Neural cell (in vitro differentiated cells): Measurements from ENCODE around the gene SPOCD1. TPM values are rescaled to one million over a fixed set of nuclear protein-coding genes. Genes with fewer than 3 reads are reported as not detected.

Experiments used
- H2AFZ ChIP-seq: fragments of 200-600, 300-800 bp; sonication (generic), shearing (Covaris generic); 2 replicates; pipeline ENCODE4 v1.6.0; 2014; ENCODE audit warnings: low read depth, mild to moderate bottlenecking, antibody characterized with exemption, low read length, moderate library complexity
- H3F3A ChIP-seq: fragments of 200-600 bp; shearing (Covaris generic); 2 replicates; pipeline ENCODE4 v1.6.1; 2016; ENCODE audit warnings: mild to moderate bottlenecking, moderate library complexity, mixed read lengths, antibody characterized with exemption, low read length; ENCODE audit not compliant: insufficient read depth, poor library complexity, severe bottlenecking
- H3K27ac ChIP-seq: fragments of 200-600, 300-800 bp; sonication (generic), shearing (Covaris generic); 2 replicates; pipeline ENCODE4 v1.5.1; 2014; ENCODE audit warnings: mild to moderate bottlenecking, low read length, moderate library complexity
- H3K27me3 ChIP-seq: fragments of 300-800, 200-600 bp; sonication (generic), shearing (Covaris generic); 2 replicates; pipeline ENCODE4 v1.6.0; 2014; ENCODE audit warnings: mild to moderate bottlenecking, low read depth, low read length, moderate library complexity; ENCODE audit not compliant: insufficient read depth
- H3K36me3 ChIP-seq: fragments of 300-800, 200-600 bp; sonication (generic), shearing (Covaris generic); 2 replicates; pipeline ENCODE4 v1.5.1; 2014; ENCODE audit warnings: mild to moderate bottlenecking, antibody characterized with exemption, low read length, moderate library complexity; ENCODE audit not compliant: insufficient read depth
- H3K4me2 ChIP-seq: fragments of 300-800, 200-600 bp; sonication (generic), shearing (Covaris generic); 2 replicates; pipeline ENCODE4 v1.6.0; 2014; ENCODE audit warnings: mild to moderate bottlenecking, low read length
- H3K4me3 ChIP-seq: fragments of 300-800, 200-600 bp; sonication (generic), shearing (Covaris generic); 2 replicates; pipeline ENCODE4 v1.5.1; 2014; ENCODE audit warnings: mild to moderate bottlenecking, low read length, moderate library complexity
- H3K79me2 ChIP-seq: fragments of 200-600 bp; shearing (Covaris generic); replicated peaks from 2 replicates; pipeline ENCODE4 v1.6.0; 2014; ENCODE audit warnings: mild to moderate bottlenecking, low read length, moderate library complexity; ENCODE audit not compliant: insufficient read depth
- H3K9ac ChIP-seq: fragments of 300-800, 200-600 bp; sonication (generic), shearing (Covaris generic); 2 replicates; pipeline ENCODE4 v1.6.1; 2016; ENCODE audit warnings: mild to moderate bottlenecking, low read length, mixed read lengths
- H3K9me2 ChIP-seq: fragments of 200-600 bp; shearing (Covaris generic); 2 replicates; pipeline ENCODE4 v1.6.1; 2016; ENCODE audit warnings: mild to moderate bottlenecking, low read length, mixed read lengths; ENCODE audit not compliant: insufficient read depth
- H3K9me3 ChIP-seq: fragments of 200-600, 300-800 bp; sonication (generic), shearing (Covaris generic); 2 replicates; pipeline ENCODE4 v1.6.1; 2016; ENCODE audit warnings: mild to moderate bottlenecking, mixed run types, low read length, moderate library complexity, mixed read lengths
- H4K20me1 ChIP-seq: fragments of 200-600 bp; shearing (Covaris generic); 2 replicates; pipeline ENCODE4 v1.6.1; 2016; ENCODE audit warnings: mild to moderate bottlenecking, mixed run types; ENCODE audit not compliant: insufficient read depth
- CTCF ChIP-seq: fragments of 450-650 bp; IDR thresholded peaks from 2 replicates; pipeline ENCODE4 v1.5.1; 2014; ENCODE audit warnings: antibody characterized with exemption, mild to moderate bottlenecking, moderate library complexity; ENCODE audit not compliant: poor library complexity, severe bottlenecking
- EP300 ChIP-seq: fragments of 450-650 bp; conservative IDR thresholded peaks from 2 replicates; pipeline ENCODE4 v1.6.1; 2014; ENCODE audit warnings: antibody characterized with exemption, mild to moderate bottlenecking, moderate library complexity; ENCODE audit not compliant: poor library complexity, severe bottlenecking
- EZH2 ChIP-seq: fragments of 200-600, 300-800 bp; shearing (Covaris generic), sonication (generic); IDR thresholded peaks from 2 replicates; pipeline ENCODE4 v1.6.1; 2014; ENCODE audit warnings: antibody characterized with exemption, low read length, borderline replicate concordance, mild to moderate bottlenecking; ENCODE audit not compliant: insufficient read depth, poor library complexity, severe bottlenecking
- MXI1 ChIP-seq: fragments of 450-650 bp; conservative IDR thresholded peaks from 2 replicates; pipeline ENCODE4 v1.6.1; 2014; ENCODE audit warnings: antibody characterized with exemption, mild to moderate bottlenecking; ENCODE audit not compliant: poor library complexity, severe bottlenecking
- POLR2AphosphoS5 ChIP-seq: IDR thresholded peaks from 2 replicates; pipeline ENCODE4 v1.6.1; 2012
- SMC3 ChIP-seq: fragments of 450-650 bp; conservative IDR thresholded peaks from 2 replicates; pipeline ENCODE4 v1.6.1; 2014; ENCODE audit warnings: antibody characterized with exemption, mild to moderate bottlenecking, moderate library complexity; ENCODE audit not compliant: poor library complexity
- TAF1 ChIP-seq: IDR thresholded peaks from 2 replicates; pipeline ENCODE4 v1.6.1; 2012; ENCODE audit warnings: low read depth
- polyA plus RNA-seq: library from polyadenylated mRNA; depleted of rRNA; stranded (reverse); fragments of >200 nt; gene quantifications from 2 replicates; pipeline ENCODE4 v1.2.3, GENCODE V29; 2014
- TF ChIP-seq, protein P1 (sequence below): IDR thresholded peaks from 2 replicates; pipeline ENCODE4 v1.6.1; 2012; ENCODE audit warnings: borderline replicate concordance

The SPOCD1 gene
- polyA plus RNA-seq, 1 donor from 2014 or later = not detected

- H2AFZ ChIP-seq = no peak overlapping the region
- no peak overlapping the region for H3K4me3 ChIP-seq
- H3K9ac ChIP-seq = no peak overlapping the region
- no peaks in the 10 kb centered on the region for H3K27me3 ChIP-seq
- H3K9me3 ChIP-seq = no peaks in the 10 kb centered on the region
- H3F3A ChIP-seq = no peaks in the 10 kb centered on the region
- H4K20me1 ChIP-seq = no peaks in the 10 kb centered on the region
- no peaks in the 10 kb centered on the region for H3K36me3 ChIP-seq
- H3K79me2 ChIP-seq = no peaks in the 10 kb centered on the region
- H3K27ac ChIP-seq = no peak overlapping the region
- H3K4me2 ChIP-seq = no peak overlapping the region
- TF ChIP-seq EZH2 = no peak
- no peaks in the 10 kb centered on the region for H3K9me2 ChIP-seq
Measured at GRCh38 chr1:31802190-31803150, 13.4 kb downstream of the SPOCD1 start.

DNA sequence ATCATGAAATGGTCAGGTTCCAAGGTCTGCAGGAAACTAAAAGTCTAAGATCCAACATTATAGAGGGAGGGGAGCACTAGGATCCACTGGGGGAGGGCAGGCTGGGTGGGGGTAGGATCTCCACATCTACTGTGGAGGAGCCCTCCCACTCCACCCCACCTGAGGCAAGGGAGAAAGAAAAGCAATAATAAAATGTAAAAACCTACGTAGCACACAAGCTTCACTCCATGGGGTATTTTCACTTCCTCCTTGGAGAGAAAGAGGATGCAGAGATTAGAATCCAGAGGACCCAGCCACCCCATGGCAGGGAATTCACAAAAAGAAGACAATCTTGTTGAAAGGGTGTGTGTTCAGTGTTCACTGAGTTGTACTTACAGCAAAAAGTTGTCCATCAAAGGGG, 14.4 kb downstream of the SPOCD1 start:
- Histone ChIP-seq H3K4me3 (no peak overlapping the region), H3K27ac (no peak overlapping the region), H4K20me1 (no peaks in the 10 kb centered on the region), H3K36me3 (no peaks in the 10 kb centered on the region), H3K9me2 (no peaks in the 10 kb centered on the region), H3K9me3 (no peaks in the 10 kb centered on the region), H3K4me2 (no peak overlapping the region), H3K9ac (no peak overlapping the region), H3F3A (no peaks in the 10 kb centered on the region), H3K79me2 (no peaks in the 10 kb centered on the region), H2AFZ (no peak overlapping the region), H3K27me3 (no peaks in the 10 kb centered on the region)
- TF ChIP-seq EZH2 = no peak
- TF ChIP-seq TAF1 = no peak
- no peak for TF ChIP-seq POLR2AphosphoS5
- TF ChIP-seq MXI1 = no peak
- TF ChIP-seq, protein P1, sequence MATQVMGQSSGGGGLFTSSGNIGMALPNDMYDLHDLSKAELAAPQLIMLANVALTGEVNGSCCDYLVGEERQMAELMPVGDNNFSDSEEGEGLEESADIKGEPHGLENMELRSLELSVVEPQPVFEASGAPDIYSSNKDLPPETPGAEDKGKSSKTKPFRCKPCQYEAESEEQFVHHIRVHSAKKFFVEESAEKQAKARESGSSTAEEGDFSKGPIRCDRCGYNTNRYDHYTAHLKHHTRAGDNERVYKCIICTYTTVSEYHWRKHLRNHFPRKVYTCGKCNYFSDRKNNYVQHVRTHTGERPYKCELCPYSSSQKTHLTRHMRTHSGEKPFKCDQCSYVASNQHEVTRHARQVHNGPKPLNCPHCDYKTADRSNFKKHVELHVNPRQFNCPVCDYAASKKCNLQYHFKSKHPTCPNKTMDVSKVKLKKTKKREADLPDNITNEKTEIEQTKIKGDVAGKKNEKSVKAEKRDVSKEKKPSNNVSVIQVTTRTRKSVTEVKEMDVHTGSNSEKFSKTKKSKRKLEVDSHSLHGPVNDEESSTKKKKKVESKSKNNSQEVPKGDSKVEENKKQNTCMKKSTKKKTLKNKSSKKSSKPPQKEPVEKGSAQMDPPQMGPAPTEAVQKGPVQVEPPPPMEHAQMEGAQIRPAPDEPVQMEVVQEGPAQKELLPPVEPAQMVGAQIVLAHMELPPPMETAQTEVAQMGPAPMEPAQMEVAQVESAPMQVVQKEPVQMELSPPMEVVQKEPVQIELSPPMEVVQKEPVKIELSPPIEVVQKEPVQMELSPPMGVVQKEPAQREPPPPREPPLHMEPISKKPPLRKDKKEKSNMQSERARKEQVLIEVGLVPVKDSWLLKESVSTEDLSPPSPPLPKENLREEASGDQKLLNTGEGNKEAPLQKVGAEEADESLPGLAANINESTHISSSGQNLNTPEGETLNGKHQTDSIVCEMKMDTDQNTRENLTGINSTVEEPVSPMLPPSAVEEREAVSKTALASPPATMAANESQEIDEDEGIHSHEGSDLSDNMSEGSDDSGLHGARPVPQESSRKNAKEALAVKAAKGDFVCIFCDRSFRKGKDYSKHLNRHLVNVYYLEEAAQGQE = no peak

- no peaks in the 10 kb centered on the region for H3F3A ChIP-seq
- no peak for TF ChIP-seq POLR2AphosphoS5
- TF ChIP-seq EP300 = no peak
- no peak for TF ChIP-seq MXI1
- no peak for TF ChIP-seq EZH2
- TF ChIP-seq, protein P1 = no peak
- TF ChIP-seq CTCF = no peak
- TF ChIP-seq SMC3 = no peak
- no peak for TF ChIP-seq TAF1
- H3K27ac ChIP-seq = no peak overlapping the region
- H2AFZ ChIP-seq = no peak overlapping the region
- H3K9me2 ChIP-seq = no peaks in the 10 kb centered on the region
- no peak overlapping the region for H3K9ac ChIP-seq
- no peak overlapping the region for H3K4me3 ChIP-seq
- H3K36me3 ChIP-seq = no peaks in the 10 kb centered on the region
- no peak overlapping the region for H3K4me2 ChIP-seq
- H4K20me1 ChIP-seq = no peaks in the 10 kb centered on the region
- H3K27me3 ChIP-seq = no peaks in the 10 kb centered on the region
- H3K79me2 ChIP-seq = no peaks in the 10 kb centered on the region
- no peaks in the 10 kb centered on the region for H3K9me3 ChIP-seq
Measured at GRCh38 chr1:31800674-31800967, 15.2 kb downstream of the SPOCD1 start.
